IMR-90 (cell line): ENCODE results near the gene KCNQ5. TPM values are rescaled to one million over a fixed set of nuclear protein-coding genes. Genes with fewer than 3 reads are reported as not detected.

Experiments
- ATAC-seq: fragments of 200-7000 bp; cut with Tn5 transposase; 2 replicates; pipeline ENCODE4 v1.9.1; 2020; ENCODE audit warnings: low read depth, mild to moderate bottlenecking, moderate library complexity
- BruUV-seq: library from RNA; stranded (reverse); fragments of 400-500 nt; replicated peaks from 2 replicates; lab custom pipeline; 2021; lab: Mats Ljungman, UMichigan
- CTCF ChIA-PET: fragments of 300-600 bp; formaldehyde crosslinking; extraction: SDS; loops from one replicate; lab custom pipeline; 2021; ENCODE audit warnings: antibody characterized with exemption; lab: Yijun Ruan, JAX
- POLR2A ChIA-PET: fragments of 300-600 bp; sonication (Branson Sonifier 250); formaldehyde crosslinking; loops from one replicate; lab custom pipeline; 2022; ENCODE audit warnings: antibody characterized with exemption; ENCODE audit not compliant: unreplicated experiment; lab: Charles Lee
- DNase-seq: peaks from one replicate; pipeline ENCODE4 v3.0.0; 2013
- H2AFZ ChIP-seq: replicated peaks from 2 replicates; pipeline ENCODE3; 2013; ENCODE audit warnings: low read length, mild to moderate bottlenecking; ENCODE audit not compliant: poor library complexity
- H2AK5ac ChIP-seq: 2 replicates; pipeline ENCODE4 v1.6.1; 2013; ENCODE audit warnings: low read depth, low read length, inconsistent platforms
- H2AK9ac ChIP-seq: replicated peaks from 2 replicates; pipeline ENCODE3; 2013; ENCODE audit warnings: mild to moderate bottlenecking, low read depth, low read length, moderate library complexity; ENCODE audit not compliant: poor library complexity
- H2BK120ac ChIP-seq: 2 replicates; pipeline ENCODE4 v1.6.1; 2013; ENCODE audit warnings: low read depth, low read length, inconsistent platforms
- H2BK15ac ChIP-seq: 3 replicates; pipeline ENCODE4 v1.6.1; 2013; ENCODE audit warnings: low read depth, low read length, inconsistent platforms
- H2BK20ac ChIP-seq: 2 replicates; pipeline ENCODE4 v1.6.1; 2013; ENCODE audit warnings: low read depth, mild to moderate bottlenecking, inconsistent platforms, low read length, moderate library complexity
- H2BK5ac ChIP-seq: 2 replicates; pipeline ENCODE4 v1.6.1; 2013; ENCODE audit warnings: mild to moderate bottlenecking, low read depth, low read length, inconsistent platforms; ENCODE audit not compliant: poor library complexity, severe bottlenecking
- H3K14ac ChIP-seq: replicated peaks from 2 replicates; pipeline ENCODE4 v1.6.1; 2013; ENCODE audit warnings: low read depth, low read length, inconsistent platforms
- H3K18ac ChIP-seq: 2 replicates; pipeline ENCODE4 v1.6.1; 2013; ENCODE audit warnings: low read depth, low read length, control low read depth
- H3K23ac ChIP-seq: 2 replicates; pipeline ENCODE4 v1.6.1; 2013; ENCODE audit warnings: low read depth, low read length, inconsistent platforms
- H3K27ac ChIP-seq: 2 replicates; pipeline ENCODE4 v1.5.1; 2013; ENCODE audit warnings: mild to moderate bottlenecking, control low read depth, low read length; ENCODE audit not compliant: insufficient read depth
- H3K27me3 ChIP-seq: 2 replicates; pipeline ENCODE4 v1.6.1; 2013; ENCODE audit warnings: low read length; ENCODE audit not compliant: control insufficient read depth, insufficient read depth
- H3K36me3 ChIP-seq: 2 replicates; pipeline ENCODE4 v1.6.1; 2013; ENCODE audit warnings: low read length, mixed read lengths; ENCODE audit not compliant: control insufficient read depth, insufficient read depth
- H3K4ac ChIP-seq: 2 replicates; pipeline ENCODE4 v1.6.1; 2013; ENCODE audit warnings: low read depth, low read length, inconsistent platforms
- H3K4me1 ChIP-seq: 2 replicates; pipeline ENCODE4 v1.6.1; 2013; ENCODE audit warnings: low read length, mixed read lengths; ENCODE audit not compliant: control insufficient read depth, insufficient read depth
- H3K4me2 ChIP-seq: 2 replicates; pipeline ENCODE4 v1.6.1; 2013; ENCODE audit warnings: low read depth, mild to moderate bottlenecking, control low read depth, low read length, moderate library complexity
- H3K4me3 ChIP-seq: 2 replicates; pipeline ENCODE4 v1.5.1; 2013; ENCODE audit warnings: low read depth, mild to moderate bottlenecking, control low read depth, low read length, moderate library complexity; ENCODE audit not compliant: insufficient read depth
- H3K56ac ChIP-seq: 2 replicates; pipeline ENCODE4 v1.6.1; 2013; ENCODE audit warnings: low read length, inconsistent platforms; ENCODE audit not compliant: insufficient read depth; ENCODE audit errors: extremely low read depth
- H3K79me1 ChIP-seq, 2 experiments: 2 replicates each; pipeline ENCODE4 v1.6.1; 2013; ENCODE audit warnings: low read length in 2 of 2, inconsistent platforms in 1 of 2, low read depth in 1 of 2
- H3K9ac ChIP-seq: 2 replicates; pipeline ENCODE4 v1.6.1; 2013; ENCODE audit warnings: low read depth, low read length, control low read depth
- H3K9me1 ChIP-seq: 2 replicates; pipeline ENCODE4 v1.6.1; 2013; ENCODE audit warnings: low read length, inconsistent platforms; ENCODE audit not compliant: insufficient read depth
- H3K9me3 ChIP-seq: 2 replicates; pipeline ENCODE4 v1.6.1; 2013; ENCODE audit warnings: low read length; ENCODE audit not compliant: control insufficient read depth, insufficient read depth
- H4K20me1 ChIP-seq: 2 replicates; pipeline ENCODE4 v1.6.1; 2013; ENCODE audit warnings: low read length, inconsistent platforms; ENCODE audit not compliant: insufficient read depth
- H4K5ac ChIP-seq: 2 replicates; pipeline ENCODE4 v1.6.1; 2013; ENCODE audit warnings: mild to moderate bottlenecking, low read depth, low read length, control low read depth
- H4K8ac ChIP-seq, 2 experiments: 2 replicates each; pipeline ENCODE4 v1.6.1; 2013; ENCODE audit warnings: low read depth in 2 of 2, low read length in 2 of 2, control low read depth in 1 of 2, inconsistent platforms in 1 of 2
- H4K91ac ChIP-seq: 2 replicates; pipeline ENCODE4 v1.6.1; 2013; ENCODE audit warnings: low read depth, low read length, inconsistent platforms; ENCODE audit not compliant: insufficient read depth
- MAZ ChIP-seq: IDR thresholded peaks from 2 replicates; pipeline ENCODE4 v1.6.1; 2012; ENCODE audit warnings: low read depth, mild to moderate bottlenecking, low read length, improper control_type of control experiment, moderate library complexity, borderline replicate concordance
- RCOR1 ChIP-seq: IDR thresholded peaks from 2 replicates; pipeline ENCODE4 v1.6.1; 2012; ENCODE audit warnings: mild to moderate bottlenecking, low read length, improper control_type of control experiment; ENCODE audit not compliant: insufficient replicate concordance
- USF2 ChIP-seq: fragments of 150-350 bp; IDR thresholded peaks from 2 replicates; pipeline ENCODE4 v1.6.1; 2017; ENCODE audit warnings: mild to moderate bottlenecking, antibody characterized with exemption, low read length, low read depth
- WGBS, 2 experiments: methylation state at CpG; one replicate each; pipeline versions ENCODE4 v1.1.5 to v1.1.7; 2013; ENCODE audit warnings: missing lambda C conversion rate in 2 of 2; ENCODE audit not compliant: insufficient read length in 1 of 2; ENCODE audit errors: extremely low coverage in 2 of 2; 5-methylcytosine and 5-hydroxymethylcytosine counted together
- dilution Hi-C: fragments of 300-500 bp; cut with HindIII; formaldehyde crosslinking; loops from one replicate; pipeline ENCODE4 v1.14.3; 2018; ENCODE audit warnings: low sequenced_read_pairs; ENCODE audit not compliant: unreplicated experiment
- in situ Hi-C: fragments of 300-500 bp; cut with MboI; formaldehyde crosslinking; loops from 3 replicates; pipeline ENCODE4 v1.14.3; 2019; ENCODE audit warnings: low sequenced_read_pairs, inconsistent platforms, mixed read lengths
- intact Hi-C: fragments of 100-400 bp; cut with micrococcal nuclease; formaldehyde crosslinking; loops from 2 replicates; pipeline ENCODE4 v1.10.0; 2022
- polyA plus RNA-seq, 3 experiments: library from polyadenylated mRNA; depleted of rRNA; stranded (reverse); fragments of >200 nt; gene quantifications; 2 replicates each; pipeline ENCODE4 v1.2.3, GENCODE V29; 2012; ENCODE audit warnings: low replicate concordance in 1 of 3
- total RNA-seq: library from RNA; depleted of rRNA; stranded (reverse); fragments of >200 nt; gene quantifications from 2 replicates; pipeline ENCODE4 v1.2.3, GENCODE V29; 2012

KCNQ5 gene
- total and polyA plus RNA-seq, 2 of the 4 experiments (the other 2 are of a cell fraction), result 0.75 to 1.3 TPM

GRCh38 chr6:72999995-73000394 is 378.1 kb downstream of the KCNQ5 start:
- Histone ChIP-seq H3K9me1 (no peaks in the 10 kb centered on the region), H4K91ac (no peak overlapping the region), H3K9ac (no peak overlapping the region), H2AK9ac (no peak overlapping the region), H3K27ac (no peak overlapping the region), H3K4me3 (no peak overlapping the region), H3K36me3 (no peaks in the 10 kb centered on the region), H4K5ac (no peak overlapping the region), H2BK120ac (no peak overlapping the region), H3K4me1 (no peaks in the 10 kb centered on the region), H3K79me1 (no peaks in the 10 kb centered on the region), H4K20me1 (no peaks in the 10 kb centered on the region), H3K18ac (no peak overlapping the region), H3K23ac (no peak overlapping the region), H2BK15ac (no peak overlapping the region), H2AFZ (no peak overlapping the region), H3K4ac (no peak overlapping the region), H4K8ac (no peak overlapping the region), H2AK5ac (no peak overlapping the region), H3K27me3 (no peaks in the 10 kb centered on the region), H3K4me2 (no peak overlapping the region), H3K56ac (no peak overlapping the region), H2BK20ac (no peak overlapping the region), H3K14ac (no peak overlapping the region), H3K9me3 (no peaks in the 10 kb centered on the region), H2BK5ac (no peak overlapping the region)
- intact Hi-C loops, result no loop called here
- 83% methylated on average over 1 of the region's 5 CpGs; no CpG with 5 or more reads in 1 of the 2 experiments for WGBS, 2 experiments
- no peak for TF ChIP-seq RCOR1
- no peak for TF ChIP-seq MAZ
- TF ChIP-seq USF2, result no peak
- in situ Hi-C loops, result no loop called here
- ChIA-PET CTCF (no interaction called here), POLR2A (no interaction called here)
- no peak for DNase-seq
- dilution Hi-C loops, result no loop called here
- BruUV-seq, result no TSS peak
- no peak for ATAC-seq
